Body of pancreas (tissue), 4 donors: ENCODE results near the gene COMMD9. TPM values are rescaled to one million over a fixed set of nuclear protein-coding genes. Genes with fewer than 3 reads are reported as not detected.

Experiments
- ATAC-seq: fragments of 150-250 bp; one replicate; pipeline ENCODE4 v1.9.1; 2016
- DNase-seq, 4 donors: peaks; one replicate each; pipeline ENCODE4 v3.0.0-alpha.2; 2019
- H3K27ac ChIP-seq, 4 donors: fragments of 200-600 bp; sonication (generic); 1 replicate in 3 of 4; 2 replicates in 1 of 4; pipeline versions ENCODE4 v1.5.1 to v1.6.1; 2016 to 2019; ENCODE audit warnings: mild to moderate bottlenecking in 1 of 4, mixed read lengths in 1 of 4, moderate library complexity in 1 of 4
- H3K27me3 ChIP-seq, 2 donors: fragments of 200-600 bp; sonication (generic); one replicate each; pipeline ENCODE4 v1.6.0; 2016; ENCODE audit warnings: mild to moderate bottlenecking in 1 of 2
- H3K36me3 ChIP-seq, 2 donors: fragments of 200-600 bp; sonication (generic); replicated peaks in 1 of 2; 2 replicates each; pipeline ENCODE4 v1.5.1; 2016; ENCODE audit warnings: low read depth in 2 of 2; ENCODE audit not compliant: insufficient read depth in 1 of 2
- H3K4me1 ChIP-seq: fragments of 200-600 bp; sonication (generic); one replicate; pipeline ENCODE4 v1.6.0; 2016
- H3K4me3 ChIP-seq, 2 donors: fragments of 200-600 bp; sonication (generic); 1 replicate in 1 of 2; 2 replicates in 1 of 2; pipeline ENCODE4 v1.5.1; 2016 to 2019
- H3K9me3 ChIP-seq, 3 donors: fragments of 200-600 bp; sonication (generic); 1 replicate in 2 of 3; 2 replicates in 1 of 3; pipeline ENCODE4 v1.5.1; 2016
- CTCF ChIP-seq, 7 experiments: fragments of 450-650 bp in 4 of 7; fragments of 200-600 bp in 3 of 7; sonication (generic) in 3 of 7; IDR thresholded peaks; one replicate each; pipeline ENCODE4 v1.5.1; 2016 to 2019; ENCODE audit warnings: antibody characterized with exemption in 7 of 7
- POLR2A ChIP-seq, 3 donors: fragments of 450-650 bp; IDR thresholded peaks; one replicate each; pipeline ENCODE4 v1.6.1; 2016; ENCODE audit warnings: antibody characterized with exemption in 3 of 3, mild to moderate bottlenecking in 2 of 3
- WGBS, 2 donors: methylation state at CpG; one replicate each; pipeline ENCODE4 v1.1.5; 2017; 5-methylcytosine and 5-hydroxymethylcytosine counted together
- intact Hi-C: fragments of 100-400 bp; cut with DNase I; formaldehyde crosslinking; loops from one replicate; pipeline ENCODE4 v1.15.1; 2023
- total RNA-seq, 2 donors: library from RNA; depleted of rRNA; stranded (reverse); fragments of >200 nt; gene quantifications; one replicate each; pipeline ENCODE4 v1.1.0, GENCODE V29; 2016

Gene COMMD9
- total RNA-seq, 2 donors from 2014 or later: 26.4 to 28.5 TPM

GRCh38 chr11:36278531-36279282 lies 10.5 kb downstream of the COMMD9 start:
- Histone ChIP-seq H3K27ac (no peak overlapping the region), H3K4me1 (no peaks in the 10 kb centered on the region), H3K27me3 (no peaks in the 10 kb centered on the region), H3K9me3 (no peaks in the 10 kb centered on the region), H3K36me3 (peaks cover 0 to 15% of the 10 kb centered on the region in 2 donors), H3K4me3 (no peak overlapping the region)
- TF ChIP-seq CTCF (IDR thresholded peaks at IDR 0.05) (no peak), POLR2A (IDR thresholded peaks at IDR 0.05) (no peak)
- ATAC-seq: peak; percentile 35
- intact Hi-C loops: no loop called here
- peak in 1 of 4 donors; percentile 27 for DNase-seq
- WGBS, 2 donors: 68 to 79% methylated on average over 11 to 13 of the region's 13 CpGs

DNA sequence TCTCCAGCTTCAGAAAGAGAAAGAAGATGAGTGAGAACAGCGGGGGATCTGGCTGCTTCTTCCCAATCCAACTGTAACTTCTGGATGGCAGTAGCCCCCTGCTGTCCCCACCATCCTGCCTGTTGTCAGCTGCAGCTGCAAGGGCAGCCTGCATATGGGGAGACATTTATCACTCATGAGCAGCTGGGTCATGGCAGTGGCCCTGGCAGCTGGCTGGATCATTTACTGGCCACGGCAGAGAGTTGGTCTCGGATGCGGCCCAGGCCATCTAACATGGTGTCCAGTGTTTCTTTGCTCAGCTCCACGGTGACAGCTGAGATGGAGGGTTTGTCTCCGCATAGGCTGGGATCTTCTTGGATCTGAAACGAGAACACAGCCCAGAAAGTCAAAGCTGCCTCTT lies 14.8 kb downstream of the COMMD9 start:
- Histone ChIP-seq H3K4me1 (peaks cover 9% of the 10 kb centered on the region), H3K36me3 (peaks cover 0 to 16% of the 10 kb centered on the region in 2 donors), H3K27ac (no peak overlapping the region), H3K4me3 (no peak overlapping the region), H3K27me3 (no peaks in the 10 kb centered on the region), H3K9me3 (no peaks in the 10 kb centered on the region)
- WGBS, 2 donors: 90 to 93% methylated on average over 3 to 7 of the region's 7 CpGs
- intact Hi-C loops: no loop called here
- DNase-seq (no peak), ATAC-seq (no peak)
- TF ChIP-seq CTCF (IDR thresholded peaks at IDR 0.05): no peak
- TF ChIP-seq POLR2A (IDR thresholded peaks at IDR 0.05): no peak

DNA sequence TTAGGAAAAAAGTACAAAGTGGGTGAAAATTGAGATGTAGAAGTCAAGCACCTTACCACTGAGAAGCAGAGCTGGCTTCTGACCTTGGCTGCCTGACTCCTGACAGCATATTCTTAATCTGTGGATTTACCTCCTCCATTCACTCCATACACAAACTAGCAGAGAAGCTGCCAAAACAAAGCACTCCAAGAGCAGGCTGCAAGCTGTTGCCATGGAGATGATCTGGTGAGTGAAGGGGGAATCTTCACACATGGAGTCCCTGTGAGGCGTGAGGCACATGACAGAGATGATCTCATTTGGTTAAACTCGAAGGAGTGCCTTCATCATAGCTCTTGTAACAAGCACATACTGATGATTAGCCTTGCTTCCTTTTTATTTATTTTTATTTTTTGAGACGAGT lies 16.1 kb downstream of the COMMD9 start:
- Histone ChIP-seq H3K36me3 (peaks cover 0 to 14% of the 10 kb centered on the region in 2 donors), H3K4me3 (no peak overlapping the region), H3K9me3 (no peaks in the 10 kb centered on the region), H3K4me1 (peaks cover 19% of the 10 kb centered on the region), H3K27me3 (no peaks in the 10 kb centered on the region), H3K27ac (no peak overlapping the region)
- DNase-seq (no peak), ATAC-seq (no peak)
- 75 to 90% methylated on average over 3 of the region's 3 CpGs for WGBS, 2 donors
- TF ChIP-seq CTCF (IDR thresholded peaks at IDR 0.05) (no peak), POLR2A (IDR thresholded peaks at IDR 0.05) (no peak)
- intact Hi-C loops: no loop called here

DNA sequence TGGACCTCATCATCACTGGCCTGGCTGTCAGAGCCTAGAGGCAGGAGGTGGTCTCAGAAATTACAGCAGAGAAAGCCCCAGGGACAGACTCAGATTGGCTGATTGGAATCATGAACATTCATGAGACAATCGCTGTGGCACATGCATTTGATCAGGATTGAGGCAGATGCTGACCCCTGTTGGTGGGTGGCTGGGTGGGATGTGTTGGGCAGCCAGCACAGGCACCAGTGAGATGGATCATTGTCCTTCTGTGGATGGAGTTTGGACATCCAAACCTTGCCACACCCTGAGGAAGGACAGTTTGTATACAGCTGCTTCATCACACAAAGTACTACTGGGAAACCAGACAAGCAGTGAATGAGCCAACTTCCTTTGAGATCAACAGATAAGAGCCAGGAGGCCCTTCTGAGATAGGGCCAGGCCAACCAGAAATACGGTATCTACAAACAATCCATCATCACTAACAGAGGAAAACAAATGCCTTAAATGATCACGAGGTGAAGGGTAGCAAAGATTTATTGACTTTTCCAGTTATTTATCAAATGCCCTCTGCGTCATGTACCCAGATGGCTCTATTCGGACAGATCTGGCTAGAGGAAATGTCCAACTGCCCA lies 17.3 kb downstream of the COMMD9 start:
- ATAC-seq (peak; percentile 72), DNase-seq (no peak)
- H3K4me3 ChIP-seq: no peak overlapping the region
- peak overlapping the region in 2 of 4 donors; percentile 28 to 34 for H3K27ac ChIP-seq
- WGBS, 2 donors: 44 to 53% methylated on average over 5 of the region's 5 CpGs
- H3K27me3 ChIP-seq: no peaks in the 10 kb centered on the region
- TF ChIP-seq CTCF (IDR thresholded peaks at IDR 0.05) (no peak), POLR2A (IDR thresholded peaks at IDR 0.05) (no peak)
- H3K36me3 ChIP-seq: peaks cover 0 to 14% of the 10 kb centered on the region in 2 donors
- intact Hi-C loops: no loop called here
- H3K9me3 ChIP-seq: no peaks in the 10 kb centered on the region
- H3K4me1 ChIP-seq: peaks cover 31% of the 10 kb centered on the region
